Renal pelvis (tissue), 4 donors: ENCODE results near the gene GREB1L. TPM values are rescaled to one million over a fixed set of nuclear protein-coding genes. Genes with fewer than 3 reads are reported as not detected.

ENCODE experiments used
- DNase-seq: peaks from one replicate; pipeline ENCODE4 v3.0.0-alpha.2; 2013
- polyA plus RNA-seq, 3 donors: library from polyadenylated mRNA; unstranded; fragments of 120-200 nt; gene quantifications; one replicate each; pipeline ENCODE4 v1.2.1, GENCODE V29; 2013; ENCODE audit not compliant: insufficient read length in 3 of 3

Gene GREB1L
- polyA plus RNA-seq, 3 donors: 1.7 to 5.1 (median 3.1) TPM

DNA sequence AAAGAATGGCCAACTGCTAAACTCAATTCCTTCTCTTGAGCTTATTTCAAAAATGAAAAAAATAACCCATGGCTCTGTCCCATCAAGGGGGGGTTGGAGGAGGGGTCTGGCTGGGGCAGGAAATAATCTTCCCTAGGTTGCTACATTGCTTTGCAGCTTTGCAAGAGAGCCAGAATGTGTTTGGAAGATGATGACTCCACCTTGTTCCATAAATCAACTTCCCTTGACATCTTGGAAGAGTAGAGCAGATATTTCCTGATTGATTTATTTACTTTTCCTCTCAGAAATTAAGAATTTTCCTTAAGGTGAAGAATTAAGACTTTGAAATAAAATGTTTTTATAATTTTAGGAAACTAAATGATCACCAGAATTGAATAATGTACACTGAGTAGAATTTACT lies 317.2 kb downstream of the GREB1L start:
- no peak for DNase-seq

DNA sequence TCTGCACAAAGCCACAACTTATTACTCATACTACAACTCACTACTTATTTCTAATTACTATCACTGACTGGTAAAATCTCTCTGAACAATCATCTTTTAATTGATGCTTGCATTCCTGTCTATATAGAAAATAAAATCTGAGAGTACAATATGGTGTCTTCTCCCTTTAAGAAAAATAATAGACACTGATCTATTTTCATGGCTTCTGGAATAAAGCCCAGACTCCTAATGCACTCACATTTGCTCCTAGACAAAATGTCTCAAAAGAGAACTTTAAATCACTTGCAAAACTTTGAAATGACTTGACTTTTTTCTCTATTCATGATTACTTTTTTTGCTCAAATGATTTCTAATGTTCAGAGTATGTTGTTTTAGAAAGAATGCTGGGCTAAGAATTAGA lies 329.7 kb downstream of the GREB1L start:
- DNase-seq: no peak

Other genes with a start within 250 kb of the GREB1L start
- gene ROCK1, start 130.4 kb upstream of the GREB1L start, polyA plus RNA-seq: 10 to 100 TPM; 54.0 to 62.8 (median 56.7) TPM